Endodermal cell (in vitro differentiated cells): ENCODE measurements around the gene BGN. TPM values are rescaled to one million over a fixed set of nuclear protein-coding genes. Genes with fewer than 3 reads are reported as not detected.

Source experiments
- DNase-seq: peaks from one replicate; pipeline ENCODE4 v3.0.0-alpha.2; 2017
- H3K27ac ChIP-seq: 2 replicates; pipeline ENCODE4 v1.5.1; 2013; ENCODE audit warnings: mild to moderate bottlenecking, low read depth, low read length, moderate library complexity
- H3K27me3 ChIP-seq: 2 replicates; pipeline ENCODE4 v1.6.1; 2013; ENCODE audit warnings: mild to moderate bottlenecking, low read length, moderate library complexity; ENCODE audit not compliant: insufficient read depth, control insufficient read depth, poor library complexity, severe bottlenecking
- H3K36me3 ChIP-seq: 2 replicates; pipeline ENCODE4 v1.7.0; 2013; ENCODE audit warnings: mild to moderate bottlenecking, low read length, moderate library complexity; ENCODE audit not compliant: control insufficient read depth, insufficient read depth
- H3K4me1 ChIP-seq: one replicate; pipeline ENCODE4 v1.7.0; 2013; ENCODE audit warnings: low read length; ENCODE audit not compliant: control insufficient read depth, insufficient read depth
- H3K4me3 ChIP-seq: 2 replicates; pipeline ENCODE4 v1.5.1; 2013; ENCODE audit warnings: mild to moderate bottlenecking, low read length, moderate library complexity
- H3K9ac ChIP-seq: 2 replicates; pipeline ENCODE4 v1.6.1; 2013; ENCODE audit warnings: mild to moderate bottlenecking, low read length, moderate library complexity; ENCODE audit not compliant: poor library complexity, severe bottlenecking; ENCODE audit errors: extremely low read depth
- H3K9me3 ChIP-seq: 2 replicates; pipeline ENCODE4 v1.6.1; 2013; ENCODE audit warnings: mild to moderate bottlenecking, low read length, moderate library complexity; ENCODE audit not compliant: control insufficient read depth
- H3K27ac Mint-ChIP-seq: 2 replicates; pipeline ENCODE4 v1.8.0; 2020; ENCODE audit warnings: mixed read lengths
- H3K27me3 Mint-ChIP-seq: 2 replicates; pipeline ENCODE4 v1.8.0; 2021; ENCODE audit warnings: mild to moderate bottlenecking, mixed read lengths; ENCODE audit not compliant: insufficient read depth
- H3K36me3 Mint-ChIP-seq: 2 replicates; pipeline ENCODE4 v1.8.0; 2020; ENCODE audit warnings: low read depth, mixed read lengths
- H3K4me1 Mint-ChIP-seq: 2 replicates; pipeline ENCODE4 v1.8.0; 2020; ENCODE audit warnings: mixed read lengths
- H3K4me3 Mint-ChIP-seq: 2 replicates; pipeline ENCODE4 v1.8.0; 2020; ENCODE audit warnings: mild to moderate bottlenecking, moderate library complexity, mixed read lengths
- H3K9me3 Mint-ChIP-seq: 2 replicates; pipeline ENCODE4 v1.8.0; 2020; ENCODE audit warnings: mild to moderate bottlenecking, mixed read lengths
- CTCF ChIP-seq: fragments of 200-600 bp; sonication (generic); conservative IDR thresholded peaks from 2 replicates; pipeline ENCODE4 v1.5.0; 2021; ENCODE audit warnings: antibody characterized with exemption, mild to moderate bottlenecking
- WGBS, 2 experiments: methylation state at CpG; one replicate each; pipeline versions ENCODE4 v1.1.5 to v1.1.7; 2013; ENCODE audit warnings: missing lambda C conversion rate in 2 of 2, mixed read lengths in 1 of 2; ENCODE audit not compliant: insufficient coverage in 1 of 2, insufficient read length in 1 of 2; 5-methylcytosine and 5-hydroxymethylcytosine counted together
- total RNA-seq, 2 donors: library from RNA; stranded (reverse); fragmentation: NEBNext Ultra II Directional in 1 of 2; extraction: Animal tissue kit (Norgen Biotek cat#: 25700) in 1 of 2; gene quantifications; 2 replicates in 1 of 2; 3 replicates in 1 of 2; pipeline ENCODE4 v1.2.1, GENCODE V29; 2021

BGN gene
- total RNA-seq, 2 donors from 2014 or later = 1.2 to 1.6 TPM

GRCh38 chrX:153493085-153493484 is 1.7 kb upstream of the BGN start:
- Mint-ChIP-seq H3K36me3 (no peaks in the 10 kb centered on the region), H3K27ac (no peak overlapping the region), H3K4me3 (no peak overlapping the region), H3K4me1 (no peaks in the 10 kb centered on the region), H3K9me3 (peaks cover 45% of the 10 kb centered on the region), H3K27me3 (no peaks in the 10 kb centered on the region)
- DNase-seq = no peak
- H3K9me3 ChIP-seq = no peaks in the 10 kb centered on the region
- no peaks in the 10 kb centered on the region for H3K27me3 ChIP-seq
- H3K4me1 ChIP-seq = no peaks in the 10 kb centered on the region
- no peak overlapping the region for H3K9ac ChIP-seq
- no peak overlapping the region for H3K27ac ChIP-seq
- H3K4me3 ChIP-seq = no peak overlapping the region
- H3K36me3 ChIP-seq = no peaks in the 10 kb centered on the region
- WGBS, 2 experiments = 86 to 95% methylated on average over 7 to 11 of the region's 11 CpGs
- no peak for TF ChIP-seq CTCF

GRCh38 chrX:153494061-153494460 is 719 bp upstream of the BGN start:
- H3K9ac ChIP-seq = no peak overlapping the region
- no peaks in the 10 kb centered on the region for H3K36me3 ChIP-seq
- Mint-ChIP-seq H3K36me3 (no peaks in the 10 kb centered on the region), H3K27me3 (no peaks in the 10 kb centered on the region), H3K27ac (no peak overlapping the region), H3K4me3 (no peak overlapping the region), H3K9me3 (peaks cover 48% of the 10 kb centered on the region), H3K4me1 (no peaks in the 10 kb centered on the region)
- no peak overlapping the region for H3K27ac ChIP-seq
- no peak for DNase-seq
- H3K27me3 ChIP-seq = no peaks in the 10 kb centered on the region
- TF ChIP-seq CTCF = no peak
- 85 to 100% methylated on average over 1 to 9 of the region's 12 CpGs for WGBS, 2 experiments
- no peaks in the 10 kb centered on the region for H3K4me1 ChIP-seq
- H3K9me3 ChIP-seq = no peaks in the 10 kb centered on the region
- H3K4me3 ChIP-seq = no peak overlapping the region

- no peak overlapping the region for H3K9ac ChIP-seq
These were observed 577 bp downstream of the BGN start for GRCh38 chrX:153495362-153495751.

More at GRCh38 chrX:153495362-153495751, 577 bp downstream of the BGN start:
- TF ChIP-seq CTCF = no peak
- no peaks in the 10 kb centered on the region for H3K36me3 ChIP-seq
- no peaks in the 10 kb centered on the region for H3K27me3 ChIP-seq
- no peaks in the 10 kb centered on the region for H3K4me1 ChIP-seq
- peaks cover 41% of the 10 kb centered on the region for H3K9me3 Mint-ChIP-seq
- no peak overlapping the region for H3K27ac Mint-ChIP-seq
- no peaks in the 10 kb centered on the region for H3K27me3 Mint-ChIP-seq
- H3K27ac ChIP-seq = no peak overlapping the region
- no peaks in the 10 kb centered on the region for H3K9me3 ChIP-seq
- no peak overlapping the region for H3K4me3 Mint-ChIP-seq
- no peak for DNase-seq
- H3K36me3 Mint-ChIP-seq = no peaks in the 10 kb centered on the region
- H3K4me1 Mint-ChIP-seq = no peaks in the 10 kb centered on the region
- H3K4me3 ChIP-seq = no peak overlapping the region
- WGBS, 2 experiments = 82% methylated on average over 17 of the region's 17 CpGs; no CpG with 5 or more reads in 1 of the 2 experiments
